RWPE2 (cell line): Measurements from ENCODE around the gene SCN2B.
A peak's percentile ranks its signal among the peaks of the same experiment; 100 is the strongest.

Experiments used
- ATAC-seq: fragments of 200-7000 bp; cut with Tn5 transposase; 3 replicates; pipeline ENCODE4 v1.9.1; 2021; ENCODE audit warnings: low read depth
- DNase-seq: peaks from one replicate; pipeline ENCODE4 v3.0.0-alpha.2; 2020; ENCODE audit warnings: low spot score
- H3K27ac ChIP-seq: fragments of 450-650 bp; 2 replicates; pipeline ENCODE4 v1.5.1; 2017; ENCODE audit warnings: mild to moderate bottlenecking; ENCODE audit not compliant: poor library complexity, severe bottlenecking
- H3K27me3 ChIP-seq: fragments of 250-450 bp; sonication (Bioruptor Pico); 2 replicates; pipeline ENCODE4 v1.5.1; 2021; ENCODE audit warnings: mild to moderate bottlenecking, moderate library complexity; ENCODE audit not compliant: insufficient read depth, poor library complexity, severe bottlenecking
- H3K36me3 ChIP-seq: fragments of 250-450 bp; sonication (Bioruptor Pico); 2 replicates; pipeline ENCODE4 v1.5.1; 2020; ENCODE audit warnings: low read depth, mild to moderate bottlenecking, moderate library complexity
- H3K4me1 ChIP-seq: fragments of 250-450 bp; sonication (Bioruptor Pico); 2 replicates; pipeline ENCODE4 v1.5.1; 2021; ENCODE audit warnings: mild to moderate bottlenecking, moderate library complexity; ENCODE audit not compliant: insufficient read depth, poor library complexity, severe bottlenecking
- H3K4me3 ChIP-seq: fragments of 250-450 bp; sonication (Bioruptor Pico); 2 replicates; pipeline ENCODE4 v1.5.1; 2021; ENCODE audit warnings: mild to moderate bottlenecking, moderate library complexity; ENCODE audit not compliant: severe bottlenecking
- H3K9me3 ChIP-seq: fragments of 250-450 bp; sonication (Bioruptor Pico); 2 replicates; pipeline ENCODE4 v1.5.1; 2021; ENCODE audit warnings: mild to moderate bottlenecking, moderate library complexity; ENCODE audit not compliant: severe bottlenecking
- TF ChIP-seq, protein P1 (sequence below): fragments of 450-650 bp; IDR thresholded peaks from one replicate; pipeline ENCODE4 v1.5.1; 2017; ENCODE audit warnings: mild to moderate bottlenecking, moderate library complexity; ENCODE audit not compliant: poor library complexity, severe bottlenecking

SCN2B gene

GRCh38 chr11:118170882-118171268 lies 5.6 kb downstream of the SCN2B start:
- Histone ChIP-seq H3K27ac (no peak overlapping the region), H3K9me3 (no peaks in the 10 kb centered on the region), H3K4me1 (peaks cover 17% of the 10 kb centered on the region), H3K27me3 (no peaks in the 10 kb centered on the region), H3K36me3 (no peaks in the 10 kb centered on the region), H3K4me3 (no peak overlapping the region)
- ATAC-seq (no peak), DNase-seq (peak; percentile 34)
- TF ChIP-seq, protein P1, sequence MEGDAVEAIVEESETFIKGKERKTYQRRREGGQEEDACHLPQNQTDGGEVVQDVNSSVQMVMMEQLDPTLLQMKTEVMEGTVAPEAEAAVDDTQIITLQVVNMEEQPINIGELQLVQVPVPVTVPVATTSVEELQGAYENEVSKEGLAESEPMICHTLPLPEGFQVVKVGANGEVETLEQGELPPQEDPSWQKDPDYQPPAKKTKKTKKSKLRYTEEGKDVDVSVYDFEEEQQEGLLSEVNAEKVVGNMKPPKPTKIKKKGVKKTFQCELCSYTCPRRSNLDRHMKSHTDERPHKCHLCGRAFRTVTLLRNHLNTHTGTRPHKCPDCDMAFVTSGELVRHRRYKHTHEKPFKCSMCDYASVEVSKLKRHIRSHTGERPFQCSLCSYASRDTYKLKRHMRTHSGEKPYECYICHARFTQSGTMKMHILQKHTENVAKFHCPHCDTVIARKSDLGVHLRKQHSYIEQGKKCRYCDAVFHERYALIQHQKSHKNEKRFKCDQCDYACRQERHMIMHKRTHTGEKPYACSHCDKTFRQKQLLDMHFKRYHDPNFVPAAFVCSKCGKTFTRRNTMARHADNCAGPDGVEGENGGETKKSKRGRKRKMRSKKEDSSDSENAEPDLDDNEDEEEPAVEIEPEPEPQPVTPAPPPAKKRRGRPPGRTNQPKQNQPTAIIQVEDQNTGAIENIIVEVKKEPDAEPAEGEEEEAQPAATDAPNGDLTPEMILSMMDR: no peak

GRCh38 chr11:118170231-118170630 lies 6.2 kb downstream of the SCN2B start:
- Histone ChIP-seq H3K4me3 (no peak overlapping the region), H3K36me3 (no peaks in the 10 kb centered on the region), H3K9me3 (no peaks in the 10 kb centered on the region), H3K4me1 (peaks cover 13% of the 10 kb centered on the region), H3K27me3 (no peaks in the 10 kb centered on the region), H3K27ac (no peak overlapping the region)
- peak; percentile 15 for DNase-seq
- TF ChIP-seq, protein P1: no peak
- ATAC-seq: no peak

GRCh38 chr11:118169300-118170140 lies 6.9 kb downstream of the SCN2B start:
- TF ChIP-seq, protein P1: no peak
- no peak for ATAC-seq
- Histone ChIP-seq H3K27ac (no peak overlapping the region), H3K9me3 (no peaks in the 10 kb centered on the region), H3K27me3 (no peaks in the 10 kb centered on the region), H3K36me3 (no peaks in the 10 kb centered on the region), H3K4me1 (peaks cover 8% of the 10 kb centered on the region), H3K4me3 (no peak overlapping the region)
- DNase-seq: peak; percentile 34

- no peaks in the 10 kb centered on the region for H3K27me3 ChIP-seq
- ATAC-seq (peak; percentile 33; the same call in 1 of the 3 replicates), DNase-seq (no peak)
Measured at GRCh38 chr11:118168751-118169150, 7.7 kb downstream of the SCN2B start.

More at GRCh38 chr11:118168751-118169150, 7.7 kb downstream of the SCN2B start:
- H3K4me1 ChIP-seq: peaks cover 8% of the 10 kb centered on the region
- H3K36me3 ChIP-seq: no peaks in the 10 kb centered on the region
- no peak overlapping the region for H3K27ac ChIP-seq
- TF ChIP-seq, protein P1: no peak
- H3K4me3 ChIP-seq: no peak overlapping the region
- H3K9me3 ChIP-seq: no peaks in the 10 kb centered on the region
